Measurements from ENCODE around the gene PDXP. TPM values are rescaled to one million over a fixed set of nuclear protein-coding genes. Genes with fewer than 3 reads are reported as not detected.

The PDXP gene
- total RNA-seq, 1 experiment from 2014 or later: 42.7 TPM

DNA sequence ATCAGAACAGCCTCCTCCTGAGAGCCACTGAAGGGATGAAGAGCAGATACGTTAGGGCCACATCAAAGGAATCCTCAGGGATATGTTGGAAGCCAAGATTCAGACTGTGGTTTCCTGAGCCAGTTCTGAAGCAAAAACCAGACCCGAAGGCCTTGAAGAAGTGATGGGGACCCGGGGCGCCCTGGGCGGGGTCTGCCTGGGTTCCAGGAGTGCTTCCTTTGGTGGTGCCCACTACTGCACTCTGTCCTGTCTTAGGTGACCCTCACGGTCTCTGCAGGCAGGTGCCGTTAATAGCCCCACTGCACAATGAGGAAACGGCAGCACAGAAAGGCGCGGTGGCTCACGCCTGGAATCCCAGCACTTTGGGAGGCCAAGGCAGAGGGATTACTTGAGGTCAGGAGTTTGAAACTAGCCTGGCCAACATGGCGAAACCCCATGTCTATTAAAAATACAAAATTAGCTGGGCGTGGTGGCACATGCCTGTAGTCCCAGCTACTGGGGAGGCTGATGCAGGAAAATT lies 31.9 kb upstream of the PDXP start (continued):
- TF ChIP-seq JUND (IDR thresholded peaks at IDR 0.05) (no peak), SRF (IDR thresholded peaks at IDR 0.05; ENCODE audit: low read depth) (no peak)
- TF ChIP-seq, protein P1, sequence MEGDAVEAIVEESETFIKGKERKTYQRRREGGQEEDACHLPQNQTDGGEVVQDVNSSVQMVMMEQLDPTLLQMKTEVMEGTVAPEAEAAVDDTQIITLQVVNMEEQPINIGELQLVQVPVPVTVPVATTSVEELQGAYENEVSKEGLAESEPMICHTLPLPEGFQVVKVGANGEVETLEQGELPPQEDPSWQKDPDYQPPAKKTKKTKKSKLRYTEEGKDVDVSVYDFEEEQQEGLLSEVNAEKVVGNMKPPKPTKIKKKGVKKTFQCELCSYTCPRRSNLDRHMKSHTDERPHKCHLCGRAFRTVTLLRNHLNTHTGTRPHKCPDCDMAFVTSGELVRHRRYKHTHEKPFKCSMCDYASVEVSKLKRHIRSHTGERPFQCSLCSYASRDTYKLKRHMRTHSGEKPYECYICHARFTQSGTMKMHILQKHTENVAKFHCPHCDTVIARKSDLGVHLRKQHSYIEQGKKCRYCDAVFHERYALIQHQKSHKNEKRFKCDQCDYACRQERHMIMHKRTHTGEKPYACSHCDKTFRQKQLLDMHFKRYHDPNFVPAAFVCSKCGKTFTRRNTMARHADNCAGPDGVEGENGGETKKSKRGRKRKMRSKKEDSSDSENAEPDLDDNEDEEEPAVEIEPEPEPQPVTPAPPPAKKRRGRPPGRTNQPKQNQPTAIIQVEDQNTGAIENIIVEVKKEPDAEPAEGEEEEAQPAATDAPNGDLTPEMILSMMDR (IDR thresholded peaks at IDR 0.05 in 2 of 3, conservative IDR thresholded peaks at IDR 0.05 in 1 of 3; ENCODE audit: borderline replicate concordance in 1 of 3, insufficient read depth in 1 of 3, low read depth in 2 of 3, low read length in 2 of 3): no peak

DNA sequence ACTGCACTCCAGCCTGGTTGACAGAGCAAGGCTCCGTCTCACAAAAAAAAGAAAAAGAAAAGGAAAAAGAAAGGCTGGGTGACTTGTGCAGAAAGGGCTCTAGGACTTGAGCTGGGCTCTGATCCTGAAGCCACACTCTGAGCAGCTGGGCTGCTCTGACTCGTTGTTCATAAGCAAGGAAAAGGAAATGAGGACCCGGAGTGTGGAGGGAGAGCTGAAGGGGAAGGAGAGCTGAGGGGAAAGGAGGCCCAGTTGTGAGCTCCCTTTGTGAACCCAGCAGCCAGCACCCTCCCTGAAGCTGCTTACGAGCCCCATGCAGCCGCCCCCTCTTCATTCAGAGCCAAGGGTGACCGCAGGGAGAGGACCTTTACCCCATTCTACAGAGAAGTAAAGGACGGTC lies 31.4 kb upstream of the PDXP start:
- BruUV-seq (replicated peaks): no TSS peak
- Histone ChIP-seq H3K36me3 (ENCODE audit: control insufficient read depth in 1 of 2, insufficient read depth in 2 of 2, low read length in 2 of 2) (peaks cover 7 to 13% of the 10 kb centered on the region in 2 experiments; a peak in 3 of 4 replicates), H4K20me1 (ENCODE audit: insufficient read depth) (no peaks in the 10 kb centered on the region), H3K4me3 (replicated peaks in 1 of 2; ENCODE audit: low read depth in 1 of 2, low read length in 2 of 2) (no peak overlapping the region), H3K9me2 (ENCODE audit: insufficient read depth) (no peaks in the 10 kb centered on the region), H3K4me2 (ENCODE audit: low read length) (no peak overlapping the region), H2AFZ (ENCODE audit: low read depth, low read length, poor library complexity, severe bottlenecking) (no peak overlapping the region), H3K9ac (ENCODE audit: low read length) (no peak overlapping the region), H3K79me2 (ENCODE audit: insufficient read depth, low read length) (no peaks in the 10 kb centered on the region), H3K27me3 (ENCODE audit: insufficient read depth, low read length) (no peaks in the 10 kb centered on the region), H3K4me1 (ENCODE audit: control insufficient read depth in 1 of 2, insufficient read depth in 2 of 2, low read length in 2 of 2) (no peaks in the 10 kb centered on the region; a peak in 1 of 4 replicates), H3K9me3 (ENCODE audit: control insufficient read depth in 1 of 2, insufficient read depth in 1 of 2, low read depth in 1 of 2, low read length in 2 of 2) (no peaks in the 10 kb centered on the region), H3K27ac (ENCODE audit: low read depth, low read length) (no peak overlapping the region)
- DNase-seq (ENCODE audit: low read depth, low spot score) (no peak), ATAC-seq (no peak)
- RAD21 ChIA-PET (ENCODE audit: low non-redundant PET in 1 of 2, low total read pairs in 2 of 2, uncharacterized antibody in 2 of 2, unreplicated experiment in 2 of 2): no interaction called here
- intact Hi-C loops (cut with micrococcal nuclease): no loop called here
- CTCF ChIA-PET: interaction anchor here (1.5 kb wide), 1 partner anchor 16 kb away, joined by 7 read pairs; no protein-coding TSS in a partner anchor
- POLR2A ChIA-PET: no interaction called here
- TF ChIP-seq, protein P2, sequence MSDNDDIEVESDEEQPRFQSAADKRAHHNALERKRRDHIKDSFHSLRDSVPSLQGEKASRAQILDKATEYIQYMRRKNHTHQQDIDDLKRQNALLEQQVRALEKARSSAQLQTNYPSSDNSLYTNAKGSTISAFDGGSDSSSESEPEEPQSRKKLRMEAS (IDR thresholded peaks at IDR 0.05): no peak
- TF ChIP-seq RAD21 (IDR thresholded peaks at IDR 0.05; ENCODE audit: low read depth) (no peak), ZNF274 (IDR thresholded peaks at IDR 0.05; ENCODE audit: low read depth, low read length) (no peak), ELF1 (IDR thresholded peaks at IDR 0.05; ENCODE audit: borderline replicate concordance, low read depth) (no peak), EZH2 (IDR thresholded peaks at IDR 0.05) (no peak), EZH2phosphoT487 (IDR thresholded peaks at IDR 0.05; ENCODE audit: borderline replicate concordance) (no peak), SIN3A (IDR thresholded peaks at IDR 0.05; ENCODE audit: low read depth) (no peak)
- TF ChIP-seq, protein P3, sequence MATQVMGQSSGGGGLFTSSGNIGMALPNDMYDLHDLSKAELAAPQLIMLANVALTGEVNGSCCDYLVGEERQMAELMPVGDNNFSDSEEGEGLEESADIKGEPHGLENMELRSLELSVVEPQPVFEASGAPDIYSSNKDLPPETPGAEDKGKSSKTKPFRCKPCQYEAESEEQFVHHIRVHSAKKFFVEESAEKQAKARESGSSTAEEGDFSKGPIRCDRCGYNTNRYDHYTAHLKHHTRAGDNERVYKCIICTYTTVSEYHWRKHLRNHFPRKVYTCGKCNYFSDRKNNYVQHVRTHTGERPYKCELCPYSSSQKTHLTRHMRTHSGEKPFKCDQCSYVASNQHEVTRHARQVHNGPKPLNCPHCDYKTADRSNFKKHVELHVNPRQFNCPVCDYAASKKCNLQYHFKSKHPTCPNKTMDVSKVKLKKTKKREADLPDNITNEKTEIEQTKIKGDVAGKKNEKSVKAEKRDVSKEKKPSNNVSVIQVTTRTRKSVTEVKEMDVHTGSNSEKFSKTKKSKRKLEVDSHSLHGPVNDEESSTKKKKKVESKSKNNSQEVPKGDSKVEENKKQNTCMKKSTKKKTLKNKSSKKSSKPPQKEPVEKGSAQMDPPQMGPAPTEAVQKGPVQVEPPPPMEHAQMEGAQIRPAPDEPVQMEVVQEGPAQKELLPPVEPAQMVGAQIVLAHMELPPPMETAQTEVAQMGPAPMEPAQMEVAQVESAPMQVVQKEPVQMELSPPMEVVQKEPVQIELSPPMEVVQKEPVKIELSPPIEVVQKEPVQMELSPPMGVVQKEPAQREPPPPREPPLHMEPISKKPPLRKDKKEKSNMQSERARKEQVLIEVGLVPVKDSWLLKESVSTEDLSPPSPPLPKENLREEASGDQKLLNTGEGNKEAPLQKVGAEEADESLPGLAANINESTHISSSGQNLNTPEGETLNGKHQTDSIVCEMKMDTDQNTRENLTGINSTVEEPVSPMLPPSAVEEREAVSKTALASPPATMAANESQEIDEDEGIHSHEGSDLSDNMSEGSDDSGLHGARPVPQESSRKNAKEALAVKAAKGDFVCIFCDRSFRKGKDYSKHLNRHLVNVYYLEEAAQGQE (IDR thresholded peaks at IDR 0.05; ENCODE audit: low read depth): no peak
- TF ChIP-seq, protein P4, sequence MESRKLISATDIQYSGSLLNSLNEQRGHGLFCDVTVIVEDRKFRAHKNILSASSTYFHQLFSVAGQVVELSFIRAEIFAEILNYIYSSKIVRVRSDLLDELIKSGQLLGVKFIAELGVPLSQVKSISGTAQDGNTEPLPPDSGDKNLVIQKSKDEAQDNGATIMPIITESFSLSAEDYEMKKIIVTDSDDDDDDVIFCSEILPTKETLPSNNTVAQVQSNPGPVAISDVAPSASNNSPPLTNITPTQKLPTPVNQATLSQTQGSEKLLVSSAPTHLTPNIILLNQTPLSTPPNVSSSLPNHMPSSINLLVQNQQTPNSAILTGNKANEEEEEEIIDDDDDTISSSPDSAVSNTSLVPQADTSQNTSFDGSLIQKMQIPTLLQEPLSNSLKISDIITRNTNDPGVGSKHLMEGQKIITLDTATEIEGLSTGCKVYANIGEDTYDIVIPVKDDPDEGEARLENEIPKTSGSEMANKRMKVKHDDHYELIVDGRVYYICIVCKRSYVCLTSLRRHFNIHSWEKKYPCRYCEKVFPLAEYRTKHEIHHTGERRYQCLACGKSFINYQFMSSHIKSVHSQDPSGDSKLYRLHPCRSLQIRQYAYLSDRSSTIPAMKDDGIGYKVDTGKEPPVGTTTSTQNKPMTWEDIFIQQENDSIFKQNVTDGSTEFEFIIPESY (IDR thresholded peaks at IDR 0.05; ENCODE audit: extremely low read depth, insufficient replicate concordance, low read length): no peak
- TF ChIP-seq, protein P5, sequence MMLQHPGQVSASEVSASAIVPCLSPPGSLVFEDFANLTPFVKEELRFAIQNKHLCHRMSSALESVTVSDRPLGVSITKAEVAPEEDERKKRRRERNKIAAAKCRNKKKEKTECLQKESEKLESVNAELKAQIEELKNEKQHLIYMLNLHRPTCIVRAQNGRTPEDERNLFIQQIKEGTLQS (IDR thresholded peaks at IDR 0.05): no peak

Data from HCT116 (cell line).